ENCODE data around the gene SLX9.
"Not testable (repeated sequence)": the region's sequence is repeated elsewhere in the genome, so short reads cannot be mapped to it uniquely, and the experiment has no call there.

SLX9 gene

DNA sequence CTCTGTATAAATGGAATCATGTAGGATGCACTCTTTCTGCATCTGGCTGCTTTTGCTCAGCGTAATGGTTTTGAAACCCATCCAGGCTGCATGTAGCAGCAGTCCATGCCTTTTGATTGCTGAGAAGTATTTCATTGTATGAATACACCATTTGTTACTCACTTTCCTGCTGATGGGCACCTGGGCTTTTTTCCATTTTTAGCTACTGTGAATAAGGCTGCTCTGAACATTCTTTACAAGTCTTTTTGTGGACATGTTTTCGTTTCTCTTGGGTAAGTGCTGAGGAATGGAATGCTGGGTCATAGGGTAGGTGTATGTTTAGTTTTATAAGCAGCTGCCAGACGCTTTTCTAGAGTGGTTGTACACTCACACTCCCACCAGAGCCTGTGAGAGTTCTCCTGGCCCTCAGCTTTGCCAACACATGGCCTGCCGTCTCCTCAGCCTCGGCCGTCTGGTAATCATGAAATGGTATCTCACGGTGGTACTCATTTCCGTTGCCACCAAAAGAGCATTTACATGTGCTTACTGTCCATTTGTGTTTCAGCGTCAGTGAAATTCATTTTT is 22.7 kb downstream of the SLX9 start:
- peak; percentile 78 for FAIRE-seq

DNA sequence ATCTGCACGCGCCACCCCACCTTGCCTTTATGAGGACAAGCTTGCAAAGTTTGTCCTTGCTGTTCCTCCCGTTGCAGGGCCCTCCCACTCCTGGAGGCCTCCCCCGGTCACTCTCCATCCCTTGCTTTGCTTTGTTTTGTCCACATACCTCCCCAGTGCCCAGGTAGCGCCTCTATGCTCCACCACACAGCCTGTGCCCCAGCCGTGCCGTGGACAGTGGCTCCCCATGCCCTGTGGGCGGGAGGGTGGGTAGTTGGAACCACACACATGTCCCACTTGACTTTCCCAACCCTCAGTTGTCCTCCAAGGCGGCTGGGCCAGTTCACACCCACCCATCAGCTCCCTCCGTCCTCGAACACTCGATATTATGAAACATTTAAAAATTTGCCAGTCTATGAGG is 24.6 kb downstream of the SLX9 start:
- FAIRE-seq = no peak

DNA sequence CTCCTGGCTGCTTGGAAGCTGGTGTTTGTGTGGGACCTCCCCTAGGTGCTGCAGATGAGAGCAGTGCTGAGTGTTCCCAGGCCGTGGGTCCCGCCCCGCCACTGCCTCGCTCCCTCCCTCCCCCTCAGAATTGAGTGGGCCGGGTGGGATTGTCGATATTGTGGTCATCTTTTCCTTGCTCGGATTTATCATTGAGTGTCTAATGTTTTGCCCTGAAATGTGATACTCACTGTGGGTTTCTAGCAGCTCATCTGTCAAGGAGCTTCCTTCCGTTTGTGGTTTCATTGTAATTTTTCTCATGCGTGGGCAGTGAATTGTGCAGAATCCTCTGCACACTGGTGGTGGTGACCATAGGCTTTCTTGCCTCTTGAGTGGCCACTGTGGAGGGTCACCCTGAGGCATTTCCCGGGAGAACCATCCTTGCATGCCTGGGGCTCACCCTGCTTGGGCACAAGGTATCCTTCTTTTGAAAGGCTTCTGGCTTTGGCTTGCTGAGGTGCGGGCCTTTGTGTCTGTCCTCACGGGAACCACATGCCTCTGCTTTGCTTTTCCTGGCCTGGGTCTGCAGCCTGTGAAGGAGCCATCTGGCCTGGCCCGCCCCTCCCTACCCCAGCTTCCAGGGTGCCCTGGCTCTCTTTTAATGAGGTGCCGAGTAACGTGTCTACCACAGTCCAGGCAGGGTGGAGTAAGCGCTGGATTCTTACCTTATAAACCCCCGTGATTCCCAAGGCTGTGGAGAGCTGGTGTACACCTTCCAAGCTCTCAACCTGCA is 25.6 kb downstream of the SLX9 start:
- no peak for FAIRE-seq

DNA sequence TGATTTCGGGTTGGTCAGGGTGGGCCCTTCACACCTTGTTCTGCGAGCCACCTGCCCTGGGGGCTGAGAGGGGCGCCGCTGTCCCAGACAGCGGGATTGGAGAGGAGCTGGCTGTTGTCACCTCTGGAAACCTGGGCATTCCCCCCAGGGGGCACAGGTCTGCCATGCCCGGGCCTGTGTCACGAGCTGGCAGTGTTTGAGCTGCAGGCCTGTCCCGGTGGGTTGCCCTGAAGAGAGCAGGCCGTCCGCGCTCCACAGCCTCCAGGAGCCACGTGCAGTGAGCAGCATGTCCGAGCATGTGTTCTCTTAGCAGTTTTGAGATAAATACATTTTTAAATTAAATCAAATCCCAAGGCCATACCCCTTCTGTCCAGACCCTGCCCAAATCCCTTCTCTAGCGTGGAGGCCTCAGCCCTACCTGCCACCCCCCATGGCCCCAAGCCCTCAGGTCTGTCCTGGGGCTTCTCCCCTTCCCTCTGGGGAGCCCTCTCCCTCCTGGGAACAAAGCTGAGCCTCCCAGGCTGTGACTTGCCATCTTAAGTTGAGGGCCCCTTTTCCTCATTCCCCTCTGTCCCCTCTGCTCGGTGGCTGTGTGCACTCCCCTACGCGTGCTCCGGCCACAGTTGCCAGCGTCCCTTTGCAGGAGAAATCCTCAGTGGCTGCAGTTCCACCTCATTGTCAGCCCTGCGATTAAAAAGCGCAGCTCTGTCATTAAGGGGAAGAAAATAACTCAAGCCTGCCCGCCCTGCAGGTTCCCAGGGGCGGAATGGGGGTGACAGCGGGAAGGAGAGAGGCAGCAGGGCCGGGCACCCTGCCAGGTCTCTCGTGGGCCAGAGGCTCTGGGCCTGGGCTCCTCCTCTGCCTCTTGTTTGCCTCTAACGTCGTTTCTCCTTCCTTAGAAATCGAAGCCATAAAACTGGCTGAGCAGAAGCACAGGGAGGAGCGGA is 26.6 kb downstream of the SLX9 start:
- no peak for FAIRE-seq

DNA sequence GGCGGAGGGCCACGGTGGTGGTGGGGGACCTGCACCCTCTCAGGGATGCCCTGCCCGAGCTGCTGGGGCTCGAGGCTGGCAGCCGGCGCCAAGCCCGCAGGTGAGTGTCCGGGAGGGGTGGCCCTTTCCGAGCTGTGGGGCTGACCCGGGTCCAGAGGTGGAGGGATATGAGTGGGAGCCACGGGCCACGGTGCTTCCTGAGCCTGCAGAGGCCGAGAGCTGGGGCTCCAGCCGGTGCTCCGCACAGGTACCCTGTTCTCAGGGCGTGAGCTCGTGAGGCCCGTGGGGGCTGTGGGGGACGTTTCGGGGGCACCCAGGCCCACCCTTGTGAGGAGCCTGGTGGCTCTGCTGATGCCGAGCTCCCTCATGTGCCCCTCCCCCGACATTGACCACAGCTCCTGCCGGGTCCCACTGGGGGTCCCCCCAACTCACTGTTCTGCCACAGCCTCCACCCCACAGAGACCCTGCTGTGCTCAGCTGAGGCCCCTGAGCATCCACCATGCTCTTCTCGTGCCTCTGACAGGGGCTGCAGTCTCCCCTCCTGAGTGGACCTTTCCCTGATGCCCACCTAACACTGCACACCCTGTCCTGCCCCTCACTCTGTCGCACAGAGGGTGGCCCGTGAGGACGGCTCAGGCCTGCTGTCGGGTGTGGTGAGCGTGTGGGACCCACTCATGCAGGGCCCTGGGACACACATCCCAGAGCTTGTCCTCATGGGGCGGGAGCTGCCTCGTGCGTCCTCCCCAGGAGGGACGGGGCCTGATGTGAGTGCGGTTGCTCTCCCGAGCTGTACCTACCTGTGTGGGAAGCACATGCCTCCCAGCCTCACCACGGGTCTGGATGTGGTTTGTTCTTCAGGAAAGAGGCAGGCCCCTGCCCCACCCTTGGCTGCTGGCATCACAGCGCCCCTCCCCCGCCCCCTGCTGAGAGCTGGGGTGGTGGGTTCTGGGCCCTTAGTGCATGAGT is 27.5 kb downstream of the SLX9 start:
- FAIRE-seq = no peak

DNA sequence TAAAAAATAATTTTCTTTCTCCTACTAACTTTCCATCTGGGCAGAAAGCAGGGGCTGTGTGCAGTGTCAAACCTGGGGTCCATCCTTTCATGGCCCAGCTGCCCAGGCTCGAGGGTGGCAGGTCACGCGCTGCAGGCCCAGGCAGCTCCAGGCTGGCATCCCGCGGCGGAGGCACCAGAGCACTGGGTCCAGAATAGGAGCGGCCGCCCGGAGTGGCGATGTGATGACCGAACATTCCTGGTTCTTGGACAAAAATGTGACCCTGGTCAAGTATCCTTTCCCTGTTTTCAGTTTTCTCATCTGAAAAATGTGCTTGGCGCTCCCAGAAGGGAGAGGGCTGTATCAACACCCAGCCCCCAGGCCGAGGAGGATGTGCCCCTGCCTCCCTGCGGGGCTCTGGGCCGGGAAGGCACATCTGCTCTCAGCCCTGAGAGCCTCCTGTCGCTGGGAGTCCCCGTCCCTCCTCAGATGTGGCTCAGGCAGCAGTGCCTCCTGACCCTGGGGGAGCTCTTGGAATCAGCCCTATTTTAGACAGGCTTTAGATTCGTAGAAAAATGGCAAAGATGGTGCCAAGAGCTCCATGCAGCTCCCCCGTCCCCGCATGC is 29.3 kb downstream of the SLX9 start:
- FAIRE-seq = no peak

DNA sequence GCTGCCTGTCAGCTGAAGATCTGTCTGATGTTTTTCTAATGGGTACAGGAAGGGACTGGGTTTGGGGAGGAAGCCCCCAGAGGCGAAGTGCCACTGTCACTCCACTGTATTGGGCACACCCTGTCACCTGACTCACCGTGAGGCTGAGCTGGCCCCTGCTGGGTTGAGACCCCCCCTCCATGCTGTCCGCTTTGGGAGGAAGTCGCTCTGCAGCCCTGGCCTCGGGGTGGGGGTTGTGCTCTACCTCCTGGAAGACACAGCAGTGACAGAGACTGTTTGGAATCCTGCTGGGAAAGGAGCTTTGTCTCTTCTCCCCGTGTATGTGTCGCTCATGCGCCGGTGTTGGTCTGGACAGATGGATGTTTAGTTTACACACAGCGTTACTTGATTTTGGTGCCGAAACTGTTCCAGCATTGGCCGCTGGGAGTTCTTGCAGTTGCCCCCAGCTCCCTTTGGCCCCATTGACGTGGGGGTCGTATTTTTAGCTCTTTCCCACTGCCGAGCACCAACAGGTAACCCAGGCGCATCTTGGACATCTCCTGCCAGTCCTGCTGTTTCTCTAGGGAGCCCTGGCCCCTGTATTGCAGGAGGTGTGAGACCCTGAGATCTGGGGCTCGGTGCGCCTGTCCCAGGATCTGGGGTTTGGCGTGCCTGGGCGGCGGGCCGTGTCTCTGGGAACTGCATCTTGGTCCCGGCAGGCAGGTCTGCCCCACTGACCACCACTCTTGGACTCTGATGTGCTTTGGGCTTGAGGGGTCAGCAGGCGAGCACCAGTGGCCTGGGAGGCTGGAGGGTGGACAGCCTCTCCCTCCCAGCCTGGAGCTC is 30.3 kb downstream of the SLX9 start:
- FAIRE-seq = no peak

DNA sequence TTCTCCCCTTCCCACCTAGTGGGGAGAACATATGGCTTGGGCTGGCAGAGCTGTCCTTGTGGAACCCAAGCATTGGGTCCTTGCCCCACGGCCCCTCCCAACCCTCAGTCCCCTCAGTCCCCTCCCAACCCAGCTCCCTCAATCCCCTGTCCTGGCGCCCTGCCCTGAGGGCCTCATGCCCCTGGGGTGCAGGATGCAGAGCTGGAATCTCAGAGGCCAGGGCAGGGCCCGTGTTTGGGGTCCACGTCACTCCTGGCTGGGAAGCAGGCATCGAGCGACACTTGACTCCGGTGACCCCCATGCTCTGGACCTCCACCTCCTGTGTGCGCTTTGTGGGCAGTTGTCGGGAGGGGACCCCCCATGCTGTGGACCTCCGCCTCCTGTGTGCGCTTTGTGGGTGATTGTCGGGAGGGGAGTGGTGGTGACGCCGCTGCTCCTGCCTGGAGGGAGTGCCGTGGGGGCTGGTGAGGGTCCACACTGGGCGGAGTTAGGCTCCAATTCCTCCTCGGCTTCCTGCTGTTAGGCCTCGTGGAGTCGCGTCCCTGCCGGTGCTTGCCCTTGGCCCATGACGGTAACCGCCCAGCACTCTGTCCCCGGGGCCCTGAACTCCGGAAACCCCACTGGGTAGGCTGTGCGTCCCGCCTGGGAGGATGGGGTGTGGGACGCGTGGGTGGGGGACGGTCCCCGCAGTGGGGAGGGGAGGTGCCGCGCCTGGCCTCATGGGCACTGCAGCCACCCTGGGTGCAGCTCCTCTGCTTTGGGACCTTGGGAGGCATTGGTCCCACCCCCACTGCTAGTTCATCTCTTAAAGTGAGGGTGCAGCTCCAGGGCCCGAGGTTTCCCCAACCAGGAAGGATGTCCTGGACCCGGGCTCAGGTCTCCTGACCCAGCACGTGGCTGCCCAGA is 31.2 kb downstream of the SLX9 start:
- FAIRE-seq = no peak

DNA sequence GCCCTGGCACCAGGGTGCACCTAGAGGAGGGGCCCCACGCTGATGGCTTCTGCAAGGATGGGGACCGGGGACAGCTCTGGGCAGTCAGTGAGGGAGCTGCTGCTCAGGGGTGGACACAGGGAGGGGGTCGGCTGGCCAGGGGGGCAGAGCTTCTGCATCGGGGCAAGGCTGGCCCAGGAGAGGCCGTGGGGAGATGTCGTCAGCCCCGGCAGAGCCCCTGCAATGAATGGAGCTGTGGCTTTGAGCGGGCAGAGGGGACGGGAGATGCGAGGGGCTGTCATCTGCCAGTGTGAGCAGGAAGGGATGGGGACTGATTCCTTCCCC is 31.8 kb downstream of the SLX9 start:
- no peak for FAIRE-seq

DNA sequence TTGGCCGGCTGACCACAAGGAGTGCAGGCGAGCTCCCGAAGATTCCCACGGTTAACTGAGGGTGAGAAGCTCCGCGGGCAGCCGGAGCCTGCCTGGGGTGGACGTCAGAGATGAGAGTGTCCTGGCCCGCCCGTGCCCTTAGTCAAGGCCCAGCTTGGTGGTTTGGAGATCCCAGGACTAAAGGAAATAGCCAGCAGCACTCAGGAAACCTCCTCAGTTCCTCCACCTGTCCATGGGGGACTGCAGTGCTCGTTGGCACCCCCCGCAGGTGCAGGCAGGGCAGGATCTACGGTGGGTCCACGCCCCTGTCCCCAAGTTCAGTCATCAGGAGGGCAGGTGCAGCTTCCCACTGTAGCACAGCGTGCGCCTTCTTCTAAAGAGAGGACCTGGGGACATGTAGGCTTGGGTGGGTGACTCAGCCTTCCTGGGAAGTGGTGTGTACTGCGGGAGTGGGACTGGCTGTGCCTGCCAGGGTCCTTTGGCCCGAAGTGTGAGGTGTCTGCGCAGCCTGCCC is 32.5 kb downstream of the SLX9 start:
- no peak for FAIRE-seq

DNA sequence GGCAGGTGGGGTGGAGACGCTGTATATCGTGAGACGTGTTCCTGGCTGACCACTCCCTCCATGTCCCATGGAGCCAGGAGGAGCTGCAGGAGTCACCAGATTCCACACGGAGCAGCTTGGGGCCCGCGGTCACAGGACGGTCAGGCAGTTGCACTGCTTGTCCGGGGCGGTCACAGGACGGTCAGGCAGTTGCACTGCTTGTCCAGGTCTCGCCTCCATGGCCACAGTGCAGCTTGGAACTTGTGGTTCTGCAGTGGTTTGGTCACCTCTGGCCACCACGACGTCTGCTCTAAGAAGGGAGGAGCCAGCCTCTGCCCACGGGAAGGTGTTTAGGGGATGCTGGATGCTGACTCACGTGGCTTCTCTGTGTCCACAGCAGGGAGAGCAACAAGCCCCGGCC is 33.0 kb downstream of the SLX9 start:
- FAIRE-seq = no peak

DNA sequence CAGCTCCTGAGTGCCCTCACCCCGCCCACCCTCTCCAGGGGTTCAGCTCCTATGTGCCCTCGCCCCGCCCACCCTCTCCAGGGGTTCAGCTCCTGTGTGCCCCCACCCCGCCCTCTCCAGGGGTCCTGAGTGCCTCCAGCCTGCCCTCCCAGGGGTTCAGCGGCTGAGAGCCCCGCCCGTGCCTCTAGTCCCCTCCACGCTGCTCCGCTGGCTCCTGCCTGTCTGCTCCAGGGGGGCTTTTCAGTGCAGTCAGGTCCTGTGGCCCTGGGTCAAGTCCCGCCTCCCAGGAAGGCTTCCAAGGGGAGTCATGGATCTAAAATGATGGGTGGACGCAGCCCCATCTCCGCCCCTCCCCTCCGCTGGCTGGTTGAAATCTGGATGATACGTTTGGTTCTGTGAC is 33.8 kb downstream of the SLX9 start:
- FAIRE-seq = no peak

DNA sequence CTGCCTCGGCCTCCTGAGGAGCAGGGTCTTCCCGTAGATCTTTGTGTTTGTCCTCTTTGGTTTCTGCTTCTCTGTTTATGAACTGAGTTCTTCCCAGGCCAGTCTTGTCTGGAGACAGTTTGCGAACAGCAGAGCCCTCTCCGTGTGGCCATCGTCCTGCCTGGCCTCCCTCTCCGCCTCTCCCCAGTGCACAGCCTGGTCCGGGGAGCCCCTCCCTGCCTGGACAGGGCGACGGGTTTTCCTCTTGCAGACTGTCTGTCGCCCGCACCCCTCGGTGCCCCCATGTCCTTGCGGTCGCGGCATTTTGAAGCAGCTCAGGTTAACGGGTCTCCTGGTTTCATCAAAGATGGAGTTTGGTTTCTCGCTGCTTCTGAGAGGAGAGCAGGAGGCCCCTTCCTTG is 34.8 kb downstream of the SLX9 start:
- FAIRE-seq = no peak

DNA sequence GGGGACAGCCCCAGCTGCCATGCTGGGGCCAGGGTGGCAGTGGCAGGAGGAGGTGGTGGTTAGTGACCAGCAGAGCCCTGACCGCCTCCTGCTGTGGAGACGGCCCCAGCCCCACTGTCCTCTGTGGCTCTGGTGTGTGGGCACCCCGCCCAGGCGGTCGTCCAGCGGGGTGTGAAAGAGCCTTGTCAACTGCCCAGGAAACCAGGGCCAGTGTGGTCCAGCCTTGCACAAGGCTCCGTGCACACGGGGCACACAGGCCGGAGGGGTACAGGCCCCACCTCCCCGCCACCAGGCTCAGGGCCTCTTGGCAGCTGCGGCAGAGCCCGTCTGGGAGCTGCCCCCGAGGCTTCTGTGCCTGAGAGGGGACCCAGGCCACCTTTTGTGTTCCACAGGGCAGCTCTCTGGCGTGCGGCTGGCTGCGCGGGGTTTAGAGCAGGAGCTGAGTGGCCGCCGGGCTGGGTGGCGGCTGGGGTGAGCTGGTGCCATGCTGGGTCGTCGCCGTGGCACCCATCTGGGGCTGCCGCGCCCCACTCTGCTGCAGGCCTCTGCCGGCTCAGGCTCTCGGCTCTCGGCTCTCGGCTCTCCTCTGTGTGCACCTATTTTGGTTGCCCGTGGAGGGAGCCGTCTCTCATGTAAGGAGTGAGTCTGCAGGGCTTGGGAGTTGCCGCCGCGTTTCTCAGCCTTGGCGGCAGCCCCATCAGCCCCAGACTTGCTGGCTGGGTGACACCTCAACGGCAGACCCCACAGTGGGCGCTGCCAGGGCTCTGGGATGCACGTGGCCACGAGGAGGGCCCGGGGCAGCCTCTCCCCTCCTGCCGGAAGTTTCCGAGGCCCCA is 36.1 kb downstream of the SLX9 start:
- no peak for FAIRE-seq

DNA sequence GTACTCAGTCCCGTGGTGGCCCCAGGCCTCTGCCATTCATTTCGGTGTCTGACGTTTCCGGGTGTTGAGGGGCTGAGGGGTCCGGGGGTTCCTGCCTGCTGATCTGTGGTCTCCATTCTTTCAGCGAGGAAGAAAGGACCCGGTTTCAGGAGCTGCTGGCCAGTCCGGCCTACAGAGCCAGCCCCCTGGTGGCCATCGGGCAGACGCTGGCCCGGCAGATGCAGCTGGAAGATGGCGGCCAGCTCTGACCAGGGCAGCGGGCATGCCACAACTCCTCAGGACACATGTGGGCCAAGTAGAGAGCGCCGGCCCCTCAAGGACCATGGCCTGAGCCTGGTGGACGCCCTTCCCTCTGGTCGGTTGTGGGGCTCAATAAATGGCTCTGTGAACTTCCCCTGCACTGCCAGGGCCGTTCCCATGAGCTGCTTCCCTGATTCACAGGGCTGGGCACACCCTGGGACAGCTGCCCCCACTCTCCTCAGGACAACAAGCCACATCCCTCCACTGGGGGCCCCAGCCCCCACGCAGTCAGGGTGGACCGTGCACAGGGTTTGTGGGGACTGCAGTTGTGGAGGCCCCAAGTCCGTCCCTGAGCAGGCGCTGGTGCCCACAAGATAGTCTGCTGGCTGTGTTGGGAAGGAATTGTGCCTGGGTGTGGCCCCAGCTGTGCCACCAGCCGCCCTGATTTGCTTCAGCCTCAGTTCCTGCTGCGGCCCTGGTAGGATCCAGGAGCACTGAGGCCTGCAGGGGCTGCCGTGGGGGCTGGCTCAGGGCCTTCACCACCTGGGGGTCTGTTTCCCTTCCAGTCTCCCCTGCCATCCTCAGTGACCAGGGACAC is 36.9 kb downstream of the SLX9 start:
- not testable (repeated sequence) for FAIRE-seq

DNA sequence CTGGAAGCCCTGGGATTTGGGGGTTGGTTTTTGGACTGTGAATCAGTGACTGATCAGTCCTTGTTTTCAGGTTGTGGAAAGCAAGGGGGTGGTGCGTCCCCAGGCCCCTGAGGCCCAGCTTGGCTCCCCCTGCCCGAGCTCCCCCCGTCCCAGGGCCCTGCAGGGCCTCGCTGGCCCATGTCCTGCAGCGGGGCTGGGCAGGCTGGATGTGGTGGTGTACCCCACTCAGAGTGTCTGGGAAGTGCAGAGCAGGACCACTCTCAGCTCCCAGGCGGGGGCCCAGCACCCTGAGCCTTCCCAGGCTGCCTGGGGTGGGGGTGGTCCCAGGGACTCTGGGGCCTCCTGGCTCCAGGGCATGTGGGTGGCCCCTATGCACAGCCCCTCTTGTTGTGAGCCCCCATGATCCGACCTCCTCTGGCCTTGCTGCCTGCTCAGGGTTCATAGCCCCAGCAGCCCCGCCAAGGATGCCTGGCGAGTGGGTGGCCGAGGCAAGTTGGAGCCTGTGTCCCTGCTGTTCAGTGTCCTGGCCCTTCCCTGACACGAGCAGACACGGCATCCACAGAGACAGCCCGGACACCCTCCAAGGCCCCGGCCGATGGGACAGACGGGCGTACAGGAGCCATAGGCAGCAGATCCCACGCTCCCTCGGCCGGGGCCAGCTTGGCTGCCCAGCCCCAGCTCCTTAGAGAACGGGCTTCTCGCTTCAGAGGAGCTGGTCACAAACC is 37.9 kb downstream of the SLX9 start:
- FAIRE-seq = no peak
